Astrocyte of the spinal cord (primary cell): Measurements from ENCODE around the gene SVEP1.

Source experiments
- DNase-seq: peaks from one replicate; pipeline ENCODE4 v3.0.0; 2011; ENCODE audit warnings: low read depth, low spot score
- H3K4me3 ChIP-seq: 2 replicates; pipeline ENCODE4 v1.5.1; 2011; ENCODE audit warnings: low read depth, mild to moderate bottlenecking, low read length, moderate library complexity
- in situ Hi-C: cut with HindIII; loops from 2 replicates; pipeline ENCODE4 v1.10.0; 2017; ENCODE audit warnings: low sequenced_read_pairs
- TF ChIP-seq, protein P1 (sequence below): IDR thresholded peaks from 2 replicates; pipeline ENCODE4 v1.5.1; 2012; ENCODE audit warnings: low read depth, mild to moderate bottlenecking, low read length, inconsistent platforms

The SVEP1 gene

GRCh38 chr9:110356639-110357395 lies 222.7 kb downstream of the SVEP1 start:
- TF ChIP-seq, protein P1, sequence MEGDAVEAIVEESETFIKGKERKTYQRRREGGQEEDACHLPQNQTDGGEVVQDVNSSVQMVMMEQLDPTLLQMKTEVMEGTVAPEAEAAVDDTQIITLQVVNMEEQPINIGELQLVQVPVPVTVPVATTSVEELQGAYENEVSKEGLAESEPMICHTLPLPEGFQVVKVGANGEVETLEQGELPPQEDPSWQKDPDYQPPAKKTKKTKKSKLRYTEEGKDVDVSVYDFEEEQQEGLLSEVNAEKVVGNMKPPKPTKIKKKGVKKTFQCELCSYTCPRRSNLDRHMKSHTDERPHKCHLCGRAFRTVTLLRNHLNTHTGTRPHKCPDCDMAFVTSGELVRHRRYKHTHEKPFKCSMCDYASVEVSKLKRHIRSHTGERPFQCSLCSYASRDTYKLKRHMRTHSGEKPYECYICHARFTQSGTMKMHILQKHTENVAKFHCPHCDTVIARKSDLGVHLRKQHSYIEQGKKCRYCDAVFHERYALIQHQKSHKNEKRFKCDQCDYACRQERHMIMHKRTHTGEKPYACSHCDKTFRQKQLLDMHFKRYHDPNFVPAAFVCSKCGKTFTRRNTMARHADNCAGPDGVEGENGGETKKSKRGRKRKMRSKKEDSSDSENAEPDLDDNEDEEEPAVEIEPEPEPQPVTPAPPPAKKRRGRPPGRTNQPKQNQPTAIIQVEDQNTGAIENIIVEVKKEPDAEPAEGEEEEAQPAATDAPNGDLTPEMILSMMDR = no peak
- in situ Hi-C loops = no loop called here
- H3K4me3 ChIP-seq = no peak overlapping the region
- no peak for DNase-seq

GRCh38 chr9:110355911-110356310 lies 223.6 kb downstream of the SVEP1 start:
- DNase-seq = no peak
- H3K4me3 ChIP-seq = no peak overlapping the region
- TF ChIP-seq, protein P1 = no peak
- in situ Hi-C loops = no loop called here

DNA sequence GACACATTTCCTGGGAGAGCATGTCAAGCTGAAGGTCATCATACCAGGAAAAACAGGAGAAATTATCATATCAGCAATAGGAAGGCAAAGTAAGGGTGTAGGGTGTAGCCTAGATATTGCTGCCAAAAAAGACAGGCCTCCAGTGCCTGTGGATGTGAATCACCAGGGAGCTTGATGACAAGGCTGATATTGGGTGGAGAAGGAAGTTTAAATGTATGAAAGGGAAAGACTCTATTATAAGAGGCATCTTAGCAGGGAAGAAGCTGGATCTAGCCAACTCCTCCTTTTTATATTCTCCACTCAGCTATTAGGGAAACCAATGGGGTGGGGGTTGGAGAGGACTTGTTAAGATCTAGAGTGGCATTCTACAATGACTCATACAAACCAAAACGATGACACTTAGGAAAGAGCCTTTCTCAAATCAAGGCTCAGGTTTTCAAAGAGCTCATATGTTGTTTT lies 228.5 kb downstream of the SVEP1 start:
- H3K4me3 ChIP-seq = no peak overlapping the region
- TF ChIP-seq, protein P1 = no peak
- in situ Hi-C loops = no loop called here
- DNase-seq = peak; percentile 85

- TF ChIP-seq, protein P1 = no peak
- in situ Hi-C loops = no loop called here
Observed at GRCh38 chr9:110346325-110346724, 233.2 kb downstream of the SVEP1 start.

GRCh38 chr9:110344821-110345220 lies 234.7 kb downstream of the SVEP1 start:
- TF ChIP-seq, protein P1 = no peak
- in situ Hi-C loops = no loop called here
- DNase-seq = no peak
- H3K4me3 ChIP-seq = no peak overlapping the region

More at GRCh38 chr9:110346325-110346724, 233.2 kb downstream of the SVEP1 start:
- no peak overlapping the region for H3K4me3 ChIP-seq
- no peak for DNase-seq

GRCh38 chr9:110343551-110343950 lies 236.0 kb downstream of the SVEP1 start:
- TF ChIP-seq, protein P1 = no peak
- H3K4me3 ChIP-seq = no peak overlapping the region
- DNase-seq = no peak
- in situ Hi-C loops = no loop called here
